Activated CD8-positive, alpha-beta T cell treated with anti-CD3 and anti-CD28 coated beads for 36 hours (primary cell): ENCODE measurements around the gene DNPH1. TPM values are rescaled to one million over a fixed set of nuclear protein-coding genes. Genes with fewer than 3 reads are reported as not detected.

Experiments
- ATAC-seq: fragments of 200-7000 bp; cut with Tn5 transposase; one replicate; pipeline ENCODE4 v1.10.0; 2021; ENCODE audit warnings: mild to moderate bottlenecking, moderate library complexity
- CTCF ChIA-PET: fragments of 350-600 bp; sonication (Branson Sonifier 250); formaldehyde crosslinking; loops from one replicate; lab custom pipeline; 2021; ENCODE audit warnings: antibody characterized with exemption; lab: Charles Lee
- POLR2A ChIA-PET: fragments of 350-600 bp; sonication (Branson Sonifier 250); formaldehyde crosslinking; loops from one replicate; lab custom pipeline; 2021; ENCODE audit warnings: antibody characterized with exemption; lab: Charles Lee
- DNase-seq: peaks from one replicate; pipeline ENCODE4 v3.0.0-alpha.2; 2020
- H3K27ac Mint-ChIP-seq: one replicate; pipeline ENCODE4 v1.8.0; 2021; ENCODE audit warnings: mild to moderate bottlenecking, mixed read lengths
- H3K27me3 Mint-ChIP-seq: one replicate; pipeline ENCODE4 v1.8.0; 2021; ENCODE audit warnings: mixed read lengths
- H3K36me3 Mint-ChIP-seq: one replicate; pipeline ENCODE4 v1.8.0; 2021; ENCODE audit warnings: low read depth, mixed read lengths
- H3K4me1 Mint-ChIP-seq: one replicate; pipeline ENCODE4 v1.8.0; 2021; ENCODE audit warnings: low read depth, mixed read lengths
- H3K4me3 Mint-ChIP-seq: one replicate; pipeline ENCODE4 v1.8.0; 2021; ENCODE audit warnings: mild to moderate bottlenecking, moderate library complexity, mixed read lengths
- H3K9me3 Mint-ChIP-seq: one replicate; pipeline ENCODE4 v1.8.0; 2021; ENCODE audit warnings: mixed read lengths
- intact Hi-C: fragments of 100-400 bp; cut with micrococcal nuclease; formaldehyde crosslinking; loops from one replicate; pipeline ENCODE4 v1.10.0; 2022
- total RNA-seq, 2 experiments: library from RNA; stranded (reverse); gene quantifications; one replicate each; pipeline ENCODE4 v1.2.3, GENCODE V29; 2021
- TF ChIP-seq, protein P1 (sequence below): fragments of 200-600 bp; IDR thresholded peaks from one replicate; pipeline ENCODE4 v1.8.0; 2022; ENCODE audit warnings: antibody characterized with exemption, mild to moderate bottlenecking

Gene DNPH1, protein sequence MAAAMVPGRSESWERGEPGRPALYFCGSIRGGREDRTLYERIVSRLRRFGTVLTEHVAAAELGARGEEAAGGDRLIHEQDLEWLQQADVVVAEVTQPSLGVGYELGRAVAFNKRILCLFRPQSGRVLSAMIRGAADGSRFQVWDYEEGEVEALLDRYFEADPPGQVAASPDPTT
- total RNA-seq: 10 to 100 TPM; 86.2 to 86.5 TPM

DNA sequence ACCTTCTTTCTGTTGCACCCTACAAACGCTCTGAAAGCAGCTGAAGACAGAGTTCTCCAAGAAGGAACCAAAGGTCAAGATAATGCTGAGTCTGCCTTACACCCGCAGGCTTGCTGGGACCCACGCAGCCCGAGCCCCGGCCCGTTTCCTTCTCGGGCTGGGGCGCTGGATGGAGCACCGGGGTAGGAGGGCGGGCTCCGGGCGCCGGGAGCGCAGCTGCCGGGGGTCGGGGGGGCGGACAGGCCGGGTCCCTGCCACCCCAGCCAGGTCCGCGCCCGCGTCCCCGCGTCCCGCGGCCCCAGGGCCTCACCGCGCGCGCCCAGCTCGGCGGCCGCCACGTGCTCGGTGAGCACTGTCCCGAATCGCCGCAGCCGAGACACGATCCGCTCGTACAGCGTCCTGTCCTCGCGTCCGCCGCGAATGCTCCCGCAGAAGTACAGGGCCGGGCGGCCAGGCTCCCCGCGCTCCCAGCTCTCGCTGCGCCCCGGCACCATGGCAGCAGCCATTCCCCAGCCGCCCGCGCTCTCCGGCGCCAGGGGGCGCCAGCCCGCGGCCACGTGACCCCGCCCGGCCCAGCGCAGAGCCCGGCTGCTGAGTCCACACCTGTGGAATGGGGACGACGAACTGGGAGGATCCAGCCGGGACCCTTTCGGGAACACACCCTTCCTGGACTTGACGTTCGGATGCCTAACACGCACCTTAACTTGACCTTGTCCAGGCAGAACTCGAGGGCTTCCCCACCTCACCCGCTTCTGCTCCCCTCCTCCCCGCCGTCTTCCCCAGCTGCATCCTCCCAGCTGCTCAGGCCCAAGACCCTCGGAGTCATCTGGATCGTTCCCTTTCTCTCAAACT, at the start of gene DNPH1:
Gene DNPH1 (minus strand): TSS at position 531 of the 852 bp plus-strand sequence. CDS start 25 bp downstream, at position 506.
- TF ChIP-seq, protein P1, sequence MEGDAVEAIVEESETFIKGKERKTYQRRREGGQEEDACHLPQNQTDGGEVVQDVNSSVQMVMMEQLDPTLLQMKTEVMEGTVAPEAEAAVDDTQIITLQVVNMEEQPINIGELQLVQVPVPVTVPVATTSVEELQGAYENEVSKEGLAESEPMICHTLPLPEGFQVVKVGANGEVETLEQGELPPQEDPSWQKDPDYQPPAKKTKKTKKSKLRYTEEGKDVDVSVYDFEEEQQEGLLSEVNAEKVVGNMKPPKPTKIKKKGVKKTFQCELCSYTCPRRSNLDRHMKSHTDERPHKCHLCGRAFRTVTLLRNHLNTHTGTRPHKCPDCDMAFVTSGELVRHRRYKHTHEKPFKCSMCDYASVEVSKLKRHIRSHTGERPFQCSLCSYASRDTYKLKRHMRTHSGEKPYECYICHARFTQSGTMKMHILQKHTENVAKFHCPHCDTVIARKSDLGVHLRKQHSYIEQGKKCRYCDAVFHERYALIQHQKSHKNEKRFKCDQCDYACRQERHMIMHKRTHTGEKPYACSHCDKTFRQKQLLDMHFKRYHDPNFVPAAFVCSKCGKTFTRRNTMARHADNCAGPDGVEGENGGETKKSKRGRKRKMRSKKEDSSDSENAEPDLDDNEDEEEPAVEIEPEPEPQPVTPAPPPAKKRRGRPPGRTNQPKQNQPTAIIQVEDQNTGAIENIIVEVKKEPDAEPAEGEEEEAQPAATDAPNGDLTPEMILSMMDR: peak; percentile 95
- H3K27ac Mint-ChIP-seq: peak within 1 kb of the TSS; percentile 90
- ChIA-PET POLR2A (interaction anchor here (0.6 to 2.3 kb wide), 18 partner anchors 9 to 288 kb away, joined by 3 to 11 read pairs (median 4); partner anchors contain the start of genes CRIP3 and POLR1C), CTCF (interaction anchor here (0.6 to 4.1 kb wide), 43 partner anchors 9 to 401 kb away, joined by 3 to 30 read pairs (median 4); partner anchors contain the start of genes ABCC10, CNPY3, LRRC73 and POLH)
- no peaks in the 10 kb centered on the region for H3K27me3 Mint-ChIP-seq
- DNase-seq (peak; percentile 78), ATAC-seq (peak; percentile 75)
- H3K4me3 Mint-ChIP-seq: peak within 1 kb of the TSS; percentile 95
- intact Hi-C loops: loop anchor here (5.0 kb wide), 1 partner anchor 57 kb away; the partner anchor contains the start of gene SRF
- H3K9me3 Mint-ChIP-seq: no peaks in the 10 kb centered on the region
- H3K36me3 Mint-ChIP-seq: peaks cover 33% of the 10 kb centered on the region
- H3K4me1 Mint-ChIP-seq: peaks cover 32% of the 10 kb centered on the region

DNA sequence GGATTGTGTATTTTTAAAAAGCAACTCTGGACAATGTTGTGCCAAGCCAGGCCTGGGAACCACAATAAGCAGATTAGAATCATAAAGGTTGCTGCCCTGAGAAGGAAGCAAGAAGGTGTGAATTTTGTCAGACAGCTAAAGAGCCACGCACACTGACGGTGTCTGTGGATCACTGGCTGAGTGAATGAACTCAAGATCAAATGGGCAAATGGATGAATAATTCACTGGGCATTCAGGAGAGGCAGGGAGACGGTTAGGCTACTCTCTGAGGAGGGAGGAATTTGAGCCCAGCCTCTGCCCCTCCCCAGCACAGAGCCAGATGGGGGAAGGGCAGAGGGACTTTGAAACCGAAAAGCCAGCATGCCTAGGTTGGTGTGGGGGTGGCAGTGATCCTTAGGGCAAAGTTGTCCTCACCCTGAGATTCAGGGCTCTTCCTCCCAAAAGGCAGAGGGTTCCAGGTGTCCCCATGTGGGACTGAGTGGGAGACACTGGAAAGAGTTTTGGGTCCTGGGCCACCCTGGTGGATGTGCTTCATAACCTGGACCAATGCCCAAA, 49.3 kb upstream of the DNPH1 start:
- intact Hi-C loops: no loop called here
- no peak for ATAC-seq
- ChIA-PET POLR2A (no interaction called here), CTCF (interaction anchor here (0.8 kb wide), 1 partner anchor 228 kb away, joined by 3 read pairs; no protein-coding TSS in a partner anchor)
- Mint-ChIP-seq H3K36me3 (no peaks in the 10 kb centered on the region), H3K27me3 (peaks cover 35% of the 10 kb centered on the region), H3K4me1 (peaks cover 8% of the 10 kb centered on the region), H3K9me3 (no peaks in the 10 kb centered on the region), H3K27ac (no peak overlapping the region), H3K4me3 (no peak overlapping the region)
- TF ChIP-seq, protein P1: no peak
- no peak for DNase-seq

DNA sequence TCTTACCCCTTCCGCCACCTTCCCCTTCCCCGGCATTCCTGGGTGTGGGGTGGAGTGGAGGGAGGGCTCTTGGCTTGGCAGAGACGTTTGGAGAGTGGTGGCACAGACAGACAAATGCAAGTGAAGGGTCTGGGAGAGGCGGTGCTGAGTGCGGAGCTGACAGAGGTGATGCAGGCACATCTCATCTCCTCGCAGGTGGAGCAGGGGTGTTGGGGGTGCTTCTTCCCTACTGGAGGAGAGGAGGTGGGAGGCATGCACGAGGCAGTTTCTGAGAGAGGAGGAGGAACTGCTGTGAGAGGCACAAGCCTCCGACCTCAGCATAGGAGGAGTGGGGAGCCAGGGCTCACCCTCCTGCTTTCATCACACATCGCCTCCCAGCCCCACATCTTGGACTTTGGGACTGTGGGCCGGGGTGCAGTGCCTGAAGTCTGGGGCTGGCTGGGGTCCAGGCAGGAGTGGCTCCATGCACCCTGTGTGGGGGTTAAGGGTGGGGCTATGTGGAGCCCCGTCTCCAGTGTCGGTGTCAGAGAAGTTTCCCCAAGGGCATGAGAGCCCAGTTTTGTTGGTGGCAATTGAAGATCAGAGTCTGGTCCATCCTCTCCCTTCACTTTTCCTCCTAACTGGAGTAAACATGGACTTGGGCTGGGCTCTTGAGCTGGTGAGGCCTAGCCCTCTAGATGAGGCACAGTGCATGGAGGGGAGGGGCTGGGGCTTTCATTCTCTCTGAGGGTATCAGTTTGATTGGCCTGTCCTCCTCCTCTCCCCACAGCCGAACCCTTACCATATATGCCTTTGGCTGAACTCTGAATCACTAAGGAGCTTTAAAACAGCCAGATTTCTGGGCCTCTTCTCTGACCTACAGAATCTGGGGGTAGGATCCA, 48.6 kb upstream of the DNPH1 start:
- Mint-ChIP-seq H3K36me3 (no peaks in the 10 kb centered on the region), H3K27ac (no peak overlapping the region), H3K4me1 (peaks cover 8% of the 10 kb centered on the region), H3K9me3 (no peaks in the 10 kb centered on the region), H3K4me3 (no peak overlapping the region), H3K27me3 (peaks cover 37% of the 10 kb centered on the region)
- ChIA-PET CTCF (interaction anchor here (0.8 kb wide), 1 partner anchor 229 kb away, joined by 3 read pairs; no protein-coding TSS in a partner anchor), POLR2A (no interaction called here)
- ATAC-seq (no peak), DNase-seq (no peak)
- intact Hi-C loops: no loop called here
- TF ChIP-seq, protein P1: no peak

DNA sequence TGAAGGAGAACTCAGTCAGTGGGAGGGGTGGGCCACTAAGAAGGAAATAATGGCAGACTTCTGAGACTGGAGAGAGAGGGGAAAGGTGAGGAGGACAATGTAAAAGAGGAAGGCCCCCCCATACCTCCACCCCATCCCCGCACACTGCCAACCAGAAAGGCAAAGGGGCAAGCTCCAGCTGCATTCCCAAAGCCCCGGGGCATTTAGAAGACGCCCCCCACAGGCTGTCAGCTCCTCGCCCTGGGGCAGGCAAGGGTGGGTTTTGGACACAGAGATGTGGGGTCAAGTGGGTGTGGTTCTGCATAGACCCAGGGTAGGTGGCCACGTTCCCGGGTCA, 48.0 kb upstream of the DNPH1 start:
- no peaks in the 10 kb centered on the region for H3K9me3 Mint-ChIP-seq
- intact Hi-C loops: no loop called here
- DNase-seq: no peak
- H3K27ac Mint-ChIP-seq: no peak overlapping the region
- H3K36me3 Mint-ChIP-seq: no peaks in the 10 kb centered on the region
- no peak overlapping the region for H3K4me3 Mint-ChIP-seq
- ChIA-PET CTCF (no interaction called here), POLR2A (no interaction called here)
- peaks cover 8% of the 10 kb centered on the region for H3K4me1 Mint-ChIP-seq
- TF ChIP-seq, protein P1: no peak
- H3K27me3 Mint-ChIP-seq: peaks cover 34% of the 10 kb centered on the region
- ATAC-seq: no peak
